ENCODE measurements around the gene MRM2.

The MRM2 gene

DNA sequence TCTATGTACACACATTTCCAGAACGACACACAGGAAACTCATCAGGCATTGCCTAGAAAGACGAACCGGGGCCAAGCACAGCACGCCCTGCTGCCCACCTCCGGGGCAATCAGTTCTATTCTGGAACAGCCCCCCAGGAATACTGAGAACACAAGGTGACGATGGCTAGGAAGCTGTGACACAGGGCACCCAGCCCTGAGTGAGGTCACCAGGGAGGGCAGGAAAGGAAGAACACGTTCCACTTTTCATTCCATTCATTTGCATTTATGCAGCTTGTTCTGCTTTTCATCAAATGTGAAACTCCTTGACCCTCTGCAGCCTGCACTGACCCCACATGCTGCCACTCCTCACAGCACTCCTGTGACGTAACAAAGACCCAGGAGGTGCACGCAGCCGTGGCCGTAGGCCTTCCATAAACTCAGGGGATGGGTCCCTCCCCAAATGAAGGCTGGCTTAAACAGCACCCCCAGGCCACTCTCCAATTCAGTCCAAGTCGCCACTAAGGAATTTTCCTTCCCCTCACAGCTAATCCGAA is 38.2 kb downstream of the MRM2 start:
- no peak for DNase-seq (ENCODE audit: low read depth)

DNA sequence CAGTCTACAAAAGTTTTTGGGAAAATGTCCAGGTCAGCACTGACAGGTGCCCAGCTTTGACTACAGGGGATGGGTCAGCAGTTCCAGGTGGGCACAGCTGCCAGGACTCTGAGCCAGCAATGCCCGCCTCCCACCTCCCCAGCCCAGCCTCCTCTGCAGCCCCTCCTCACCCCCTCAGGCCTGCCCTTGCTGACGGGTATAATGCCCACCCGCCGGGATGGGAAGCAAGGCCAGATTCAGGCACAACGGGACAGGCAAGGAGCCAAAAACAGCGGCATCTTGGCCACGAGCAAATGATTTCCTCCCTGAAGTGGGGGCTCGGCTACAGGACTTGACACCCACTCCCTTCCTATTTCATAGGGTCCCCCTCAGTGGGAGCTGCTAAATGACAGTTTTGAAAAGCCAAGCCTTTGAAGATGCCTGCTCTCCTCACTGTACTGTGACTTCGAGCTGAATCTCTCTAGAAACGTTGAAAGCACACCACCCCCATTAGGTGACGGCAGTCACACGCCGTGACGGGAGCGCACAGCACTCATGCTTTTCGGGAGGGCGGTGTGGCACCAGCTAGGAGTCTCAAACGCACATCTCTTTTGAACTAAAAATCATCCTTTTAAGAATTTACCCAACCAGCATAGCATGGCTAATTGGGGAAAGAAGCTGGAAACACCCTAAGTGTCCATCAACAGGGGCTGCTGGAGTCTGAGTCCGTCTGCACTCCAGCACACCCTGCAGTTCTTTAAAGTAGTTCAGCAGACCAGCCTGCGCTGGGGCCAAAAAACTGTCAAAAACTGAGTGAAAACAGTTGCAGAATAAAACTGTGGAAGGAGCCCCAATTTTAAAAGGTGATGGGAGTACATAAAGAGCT is 38.9 kb downstream of the MRM2 start:
- no peak for DNase-seq (ENCODE audit: low read depth)

DNA sequence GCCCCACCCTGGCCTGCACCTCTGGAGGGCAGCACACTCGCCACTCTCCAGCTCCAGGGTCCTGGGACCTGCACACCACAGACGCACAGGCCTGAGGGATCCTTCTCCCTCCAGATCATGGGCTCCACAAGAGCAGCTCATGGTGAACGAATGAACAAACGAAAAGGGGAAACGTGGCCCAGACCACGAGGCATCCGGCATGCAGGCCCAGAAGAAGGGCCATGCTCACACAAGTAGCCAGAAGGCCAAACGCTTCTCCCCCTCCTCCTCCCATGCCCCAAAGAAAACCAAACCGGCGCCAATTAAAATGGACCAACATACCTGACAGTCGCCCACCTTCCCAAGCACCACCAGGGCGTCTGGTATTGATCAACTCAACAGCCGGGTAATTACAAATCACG is 39.6 kb downstream of the MRM2 start:
- no peak for DNase-seq (ENCODE audit: low read depth)

DNA sequence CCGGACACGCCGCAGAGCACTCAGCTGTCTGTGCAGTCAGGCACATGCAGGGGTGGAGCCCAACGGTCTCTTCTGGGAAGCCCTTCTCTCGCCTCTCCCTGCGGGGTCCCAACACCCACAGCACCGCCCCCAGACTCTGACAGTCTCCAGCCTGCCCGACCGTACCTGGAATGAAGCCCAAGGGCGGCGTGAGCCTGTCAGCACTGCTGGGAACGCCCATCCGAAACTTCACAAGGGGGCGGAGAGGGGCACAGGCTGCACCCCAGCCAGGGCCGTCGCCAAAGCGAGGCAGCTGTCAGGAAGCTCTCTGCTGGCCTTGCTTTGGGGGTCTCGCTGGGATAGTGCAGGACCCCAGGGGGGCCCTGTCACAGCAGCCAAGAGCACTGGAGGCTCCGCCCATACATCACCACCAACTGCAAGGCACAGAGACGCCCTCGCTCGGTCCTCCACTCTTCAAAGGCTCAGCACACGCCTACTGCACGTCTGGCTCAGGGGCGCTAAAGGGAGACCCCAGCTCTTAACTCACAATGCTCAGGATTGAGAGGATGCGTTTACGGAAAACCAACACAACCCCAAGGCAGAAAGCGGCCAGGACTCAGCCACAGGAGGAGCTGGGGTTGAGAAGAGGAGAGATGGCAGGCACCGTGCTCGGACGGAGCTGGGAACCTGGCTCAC is 40.2 kb downstream of the MRM2 start:
- no peak for DNase-seq (ENCODE audit: low read depth)

DNA sequence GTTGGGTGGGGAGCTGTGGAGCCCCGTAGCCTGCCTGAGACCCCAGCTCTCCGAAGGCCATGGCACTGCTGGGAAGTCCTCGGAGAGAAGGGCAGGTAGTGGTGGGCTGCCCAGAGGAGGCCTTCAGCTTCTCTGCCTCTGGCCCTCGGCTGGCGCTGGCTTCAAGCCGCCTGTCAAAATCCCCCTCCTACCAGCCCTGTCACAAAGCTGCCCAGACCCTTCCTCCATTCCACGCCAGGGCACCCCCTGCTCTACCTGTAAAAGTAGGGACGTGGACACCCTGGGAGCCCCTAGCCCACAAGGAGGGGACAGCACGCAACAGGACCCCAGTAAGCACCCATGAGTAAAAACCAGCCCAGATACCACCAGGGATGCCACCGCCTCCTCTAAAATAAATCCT is 40.9 kb downstream of the MRM2 start:
- no peak for DNase-seq (ENCODE audit: low read depth)

DNA sequence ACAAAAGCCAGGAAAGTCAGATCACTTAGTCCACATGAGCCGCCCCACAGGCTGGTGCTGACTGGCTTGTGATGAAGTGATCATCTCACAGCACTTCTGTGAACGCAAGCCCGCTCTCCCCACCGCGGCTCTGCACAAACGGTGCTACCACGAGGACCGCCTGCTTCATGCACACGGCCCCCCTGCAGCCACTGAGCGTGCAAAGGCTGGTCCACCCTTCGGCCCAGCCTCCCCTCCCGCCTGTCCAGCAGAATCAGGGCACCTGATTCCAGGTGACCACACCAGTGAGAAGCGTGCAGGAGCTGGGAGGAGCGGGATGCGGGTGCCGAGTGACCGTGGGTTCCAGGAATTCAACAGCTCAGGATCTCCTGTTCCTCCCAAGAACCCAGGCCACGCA is 41.4 kb downstream of the MRM2 start:
- DNase-seq (ENCODE audit: low read depth): no peak

DNA sequence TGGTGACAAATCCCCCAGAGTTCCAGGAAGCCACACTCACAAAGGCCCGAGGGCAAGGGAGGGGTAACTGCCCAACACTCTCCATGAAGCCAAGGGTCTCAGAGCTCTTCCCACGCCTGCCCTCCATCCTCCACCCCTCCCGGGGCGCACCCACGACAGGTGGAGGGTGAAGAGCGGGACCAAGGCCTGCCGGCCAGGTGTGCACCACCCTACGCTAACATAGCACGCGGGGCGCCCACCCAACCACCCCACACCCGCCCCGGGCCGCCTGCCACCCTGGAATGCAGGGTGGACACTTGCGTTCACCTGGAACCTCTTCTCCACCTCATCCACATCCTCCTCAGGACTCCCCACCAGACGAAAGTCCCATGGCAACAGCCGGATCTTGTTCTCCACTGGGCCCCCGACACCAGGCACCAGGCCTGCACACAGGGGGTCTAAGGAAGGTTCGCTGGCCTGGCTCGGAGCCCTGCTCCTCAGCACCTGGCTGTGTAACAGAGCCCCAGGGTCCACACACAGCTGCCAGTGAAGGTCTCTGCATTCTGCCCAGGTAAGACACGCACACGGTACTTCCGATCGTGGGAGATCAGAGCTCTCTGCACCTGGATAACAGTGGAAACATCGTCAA is 41.9 kb downstream of the MRM2 start:
- DNase-seq (ENCODE audit: low read depth): no peak

DNA sequence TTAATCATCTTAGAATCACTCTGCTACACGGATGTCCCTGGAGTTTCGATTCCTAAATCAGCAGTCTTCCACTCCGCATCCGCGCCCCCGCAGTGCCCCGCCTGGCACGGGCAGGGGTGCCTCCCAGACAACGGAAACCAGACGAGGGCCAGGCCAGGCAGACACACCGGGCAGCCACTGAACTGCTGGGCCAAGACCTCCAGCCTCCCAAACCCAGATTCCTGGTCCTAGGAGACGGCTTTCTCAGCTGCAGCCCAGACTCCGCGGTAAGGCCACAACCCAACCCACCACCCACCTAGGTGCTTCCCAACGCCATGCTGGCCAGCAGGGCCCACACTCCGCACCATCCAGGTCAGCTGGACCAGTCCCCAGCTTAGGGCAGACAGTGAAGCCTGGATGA is 42.5 kb downstream of the MRM2 start:
- no peak for DNase-seq (ENCODE audit: low read depth)

DNA sequence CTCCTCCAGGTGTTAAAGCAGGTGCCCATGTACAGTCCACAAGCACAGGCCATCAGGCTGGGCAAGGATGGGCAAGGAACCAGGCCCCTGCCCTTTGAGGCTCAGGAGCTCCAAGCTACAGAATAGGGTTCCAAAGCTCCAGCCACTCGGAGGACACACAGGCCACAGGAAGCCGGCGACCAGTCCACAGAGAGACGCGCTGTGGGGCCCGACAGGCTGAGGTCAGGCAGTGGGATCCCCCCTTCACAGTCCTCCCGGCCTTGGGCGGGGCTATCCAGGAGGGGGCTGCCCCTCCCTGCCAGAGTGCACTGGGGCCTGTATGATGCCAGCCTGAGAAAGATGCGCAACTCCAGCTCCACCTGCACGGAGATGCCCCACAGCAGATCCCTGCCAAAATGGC is 43.2 kb downstream of the MRM2 start:
- DNase-seq (ENCODE audit: low read depth): no peak

DNA sequence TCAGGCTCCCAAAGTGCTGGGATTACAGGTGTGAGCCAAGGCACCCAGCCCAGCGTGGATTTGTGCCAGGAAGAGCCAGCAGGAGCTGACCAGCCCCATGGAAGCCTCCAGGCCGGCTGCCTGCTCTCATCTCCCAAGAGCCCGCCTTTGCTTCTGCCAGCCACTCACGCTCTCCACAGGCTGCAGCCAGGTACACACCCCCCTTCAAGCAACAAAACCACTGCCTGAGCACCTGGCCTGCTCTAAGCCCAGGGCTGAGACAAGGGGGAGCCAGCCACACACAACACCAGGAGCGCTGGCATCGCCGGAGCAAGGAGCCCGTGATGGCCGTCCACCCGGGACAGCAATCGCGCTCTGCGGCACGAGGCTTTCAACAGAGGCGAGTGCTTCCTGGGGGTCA is 43.8 kb downstream of the MRM2 start:
- no peak for DNase-seq (ENCODE audit: low read depth)

DNA sequence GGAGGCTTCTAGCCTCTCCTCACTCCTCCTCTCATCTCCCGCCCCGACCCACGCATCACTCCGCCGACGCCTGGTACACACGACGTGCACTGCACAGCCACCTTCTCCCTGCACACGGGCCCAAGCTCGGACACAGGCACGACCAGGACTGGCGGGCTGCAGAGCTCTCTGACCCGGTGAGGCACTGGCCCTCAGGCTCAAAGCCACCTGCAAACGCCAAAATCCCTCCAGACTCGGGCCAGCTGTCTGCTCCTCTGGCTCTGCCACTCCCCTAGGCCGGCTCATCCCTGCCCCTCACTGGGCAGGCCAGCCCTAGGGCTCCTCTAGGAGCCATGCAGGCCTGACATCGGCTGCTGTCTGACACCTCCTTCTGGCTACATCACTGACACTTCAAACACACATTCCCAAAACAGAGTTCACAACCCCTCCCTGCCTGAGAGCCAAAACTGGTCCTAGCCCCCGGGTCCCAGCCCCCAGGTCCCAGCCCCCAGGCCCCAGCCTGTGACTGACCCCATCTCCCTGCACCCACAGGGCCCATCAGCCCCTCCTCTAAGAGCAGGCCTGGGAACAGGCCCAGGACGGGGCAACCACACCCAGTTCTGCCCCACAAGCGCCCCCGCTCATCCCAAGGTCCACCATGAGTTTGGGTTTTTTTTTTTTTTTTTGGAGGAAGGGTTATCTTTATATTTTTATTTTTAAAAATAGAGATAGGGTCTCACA is 44.4 kb downstream of the MRM2 start:
- no peak for DNase-seq (ENCODE audit: low read depth)

DNA sequence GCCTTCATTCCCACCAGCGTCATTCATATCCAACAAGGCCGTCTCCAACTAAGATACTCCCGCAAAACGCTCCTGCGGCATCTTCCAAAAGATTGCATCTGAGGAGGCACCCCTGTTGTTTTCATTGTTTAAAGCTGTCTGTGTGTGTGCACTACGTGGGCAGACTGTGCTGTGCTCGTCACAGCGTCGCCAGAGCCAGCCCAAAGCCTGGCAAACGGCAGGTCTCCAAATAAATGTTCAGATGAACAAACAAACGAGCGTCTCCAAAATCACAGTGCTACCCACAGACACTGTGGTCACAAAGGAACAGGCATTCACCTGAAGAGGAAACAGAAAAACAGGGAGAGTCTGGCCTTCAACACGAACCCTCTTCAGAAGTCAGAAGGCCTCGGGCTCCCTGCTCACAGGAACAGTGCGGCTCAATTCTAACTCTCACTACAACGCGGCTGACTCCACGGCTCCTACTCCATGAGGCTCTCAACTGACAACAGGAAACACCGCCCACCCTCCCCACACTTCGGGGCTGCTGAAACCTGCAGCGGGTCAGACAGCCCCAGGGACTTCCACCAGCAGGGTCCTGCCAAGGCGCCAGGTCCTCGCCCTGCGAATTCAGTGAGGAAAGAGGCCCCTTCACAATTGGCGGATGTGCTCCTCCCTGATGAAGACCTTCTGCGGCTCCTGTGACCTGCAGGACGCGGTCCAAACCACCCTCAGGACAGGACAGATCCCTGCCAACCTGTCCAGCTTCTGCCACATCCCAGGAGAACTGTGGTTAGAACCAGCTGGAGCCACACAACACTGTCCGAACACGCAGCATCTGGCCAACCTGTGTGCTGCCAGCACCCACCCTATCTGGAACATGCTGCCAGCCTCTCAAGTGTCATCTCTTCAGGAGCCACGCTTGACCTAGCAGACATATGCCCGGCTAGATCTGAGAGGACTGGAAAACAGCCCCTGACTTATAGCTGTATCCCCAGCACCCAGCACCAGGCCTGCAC is 45.3 kb downstream of the MRM2 start:
- no peak for DNase-seq (ENCODE audit: low read depth)

DNA sequence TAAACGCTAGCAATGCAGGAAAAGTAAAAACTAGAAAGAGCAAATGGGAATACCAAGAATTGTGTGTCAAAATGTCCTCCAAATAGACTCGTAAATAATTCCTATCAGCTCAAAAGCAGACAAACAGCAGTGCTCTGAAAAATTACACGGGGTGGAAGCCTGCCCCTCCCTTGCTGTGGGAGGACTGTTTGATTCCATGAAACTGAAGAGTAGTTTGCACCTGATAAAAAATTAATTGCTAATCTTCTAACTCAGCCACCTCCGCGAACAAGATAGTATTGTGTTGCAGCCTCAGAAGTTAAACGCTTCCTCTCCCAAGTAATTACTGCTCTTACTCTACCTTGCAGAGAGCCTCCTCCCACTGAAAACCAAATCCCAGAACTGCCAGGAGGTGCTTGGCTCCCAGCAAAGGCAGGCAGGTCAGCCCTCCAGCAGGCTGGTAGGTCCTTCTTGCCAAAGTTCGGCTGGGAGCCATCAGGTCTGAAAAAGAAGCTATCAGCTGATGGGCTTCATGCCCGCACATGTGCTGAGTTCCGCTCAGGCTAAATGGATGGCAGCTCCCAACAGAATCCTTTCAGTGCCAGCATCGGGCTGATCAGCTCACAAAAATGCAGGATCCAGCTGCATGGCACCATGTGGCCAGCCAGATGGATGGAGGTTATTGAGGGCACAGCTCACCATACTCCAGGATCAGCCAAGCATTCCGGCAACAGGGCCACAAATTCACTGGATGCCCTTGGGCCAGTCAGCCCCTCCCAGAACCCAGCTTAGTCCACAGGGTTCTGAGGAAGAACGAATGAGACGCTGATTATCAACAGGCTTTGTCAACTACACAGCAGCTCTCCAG is 46.4 kb downstream of the MRM2 start:
- DNase-seq (ENCODE audit: low read depth): no peak

DNA sequence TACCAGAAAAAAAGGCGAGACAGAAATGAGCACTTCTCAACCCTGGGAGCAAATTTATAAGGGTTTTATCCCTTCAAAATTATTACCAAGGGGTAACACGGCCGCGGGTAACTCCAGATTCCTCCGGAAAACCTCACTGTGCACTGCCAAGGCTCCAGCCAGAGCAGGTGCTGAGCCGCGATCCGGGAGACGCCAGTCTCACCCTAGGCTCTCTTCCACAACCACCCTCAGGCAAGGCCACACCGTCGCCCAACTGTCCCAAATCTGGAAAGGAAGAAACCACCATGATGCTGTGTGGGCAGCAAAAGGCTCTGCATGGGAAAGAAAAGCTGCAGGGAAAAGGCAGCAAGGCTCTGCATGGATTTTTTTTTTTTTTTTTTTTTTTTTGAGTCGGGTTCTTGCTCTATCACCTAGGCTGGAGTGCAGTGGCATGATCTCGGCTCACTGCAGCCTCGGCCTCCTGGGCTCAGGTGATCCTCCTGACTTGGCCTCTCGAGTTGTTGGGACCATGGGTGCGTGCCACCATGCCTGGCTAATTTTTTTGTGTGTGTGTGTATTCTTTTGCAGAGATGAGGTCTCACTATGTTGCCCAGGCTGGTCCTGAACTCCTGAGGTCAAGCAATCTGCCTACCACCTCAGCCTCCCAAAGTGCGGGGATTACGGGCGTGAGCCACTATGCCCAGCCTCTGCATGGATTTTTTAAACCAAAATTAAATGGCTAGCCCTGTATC is 48.3 kb downstream of the MRM2 start:
- DNase-seq (ENCODE audit: low read depth): no peak

DNA sequence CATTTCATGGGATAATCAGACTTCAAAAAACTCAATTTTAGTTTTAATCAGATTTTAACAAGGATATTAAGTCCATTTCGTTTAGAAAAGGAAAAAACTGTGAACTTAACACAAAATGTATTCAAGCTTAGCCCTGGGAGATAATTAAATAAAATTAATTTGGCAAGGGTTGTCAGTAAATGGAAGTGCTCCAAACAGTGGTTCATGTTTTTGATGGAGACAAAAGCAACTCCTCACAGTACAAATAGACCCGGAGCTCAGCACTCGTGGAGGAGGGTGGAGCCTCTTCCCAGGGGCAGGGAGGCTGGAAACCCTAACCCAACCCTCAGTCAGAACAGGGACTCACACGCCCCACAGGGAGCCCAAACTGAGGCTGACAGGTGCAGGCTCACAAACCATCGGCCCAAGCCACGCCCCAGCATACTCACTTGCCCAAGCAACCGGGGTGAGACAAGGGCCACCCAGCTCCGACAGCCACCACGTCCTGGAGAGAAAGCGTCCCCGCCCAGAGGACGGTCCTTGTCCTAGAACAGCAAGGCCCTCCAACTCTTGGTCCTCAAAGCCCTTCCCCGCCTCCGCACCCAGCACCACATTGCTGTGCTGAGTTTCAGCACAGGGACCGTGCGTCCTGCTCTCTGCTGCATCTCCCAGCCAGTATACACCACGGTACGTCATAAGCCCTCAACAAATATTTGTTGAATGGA is 49.0 kb downstream of the MRM2 start:
- DNase-seq (ENCODE audit: low read depth): no peak

DNA sequence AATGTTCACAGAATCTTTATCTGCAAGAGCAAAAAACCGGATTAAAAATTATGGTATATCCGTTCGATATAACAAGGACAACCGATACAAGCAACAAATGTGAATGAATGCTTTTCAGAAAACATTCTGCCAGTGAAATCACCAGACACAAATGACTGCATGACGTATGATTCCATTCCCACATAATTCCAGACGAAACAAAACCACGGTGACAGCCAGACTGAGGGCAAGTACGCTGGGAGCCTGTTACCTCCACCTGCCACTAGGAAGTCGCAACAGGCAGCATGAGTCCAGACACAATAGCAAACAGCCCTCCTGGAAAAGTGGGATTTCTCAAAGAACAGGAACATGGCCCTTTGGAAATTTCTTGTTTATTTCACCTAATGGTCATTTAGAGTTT is 51.0 kb downstream of the MRM2 start:
- no peak for DNase-seq (ENCODE audit: low read depth)

DNA sequence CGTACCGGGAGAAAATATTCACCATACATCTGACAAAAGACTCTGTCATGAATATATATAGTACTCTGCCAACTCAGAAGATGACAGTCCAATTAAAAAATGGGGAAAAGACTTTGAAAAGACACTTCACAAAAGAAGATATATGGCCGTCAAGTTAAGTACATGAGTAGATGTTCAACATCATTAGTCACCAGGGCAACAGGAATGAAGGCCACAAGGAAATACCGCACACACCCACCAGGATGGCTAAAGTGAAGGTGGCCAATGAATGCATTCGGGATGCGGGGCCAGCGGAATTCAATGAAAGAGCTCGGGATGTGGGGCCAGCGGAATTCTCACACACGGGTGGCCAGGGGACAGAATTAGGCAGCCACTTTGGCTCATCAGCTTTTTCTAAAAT is 51.5 kb downstream of the MRM2 start:
- no peak for DNase-seq (ENCODE audit: low read depth)

DNA sequence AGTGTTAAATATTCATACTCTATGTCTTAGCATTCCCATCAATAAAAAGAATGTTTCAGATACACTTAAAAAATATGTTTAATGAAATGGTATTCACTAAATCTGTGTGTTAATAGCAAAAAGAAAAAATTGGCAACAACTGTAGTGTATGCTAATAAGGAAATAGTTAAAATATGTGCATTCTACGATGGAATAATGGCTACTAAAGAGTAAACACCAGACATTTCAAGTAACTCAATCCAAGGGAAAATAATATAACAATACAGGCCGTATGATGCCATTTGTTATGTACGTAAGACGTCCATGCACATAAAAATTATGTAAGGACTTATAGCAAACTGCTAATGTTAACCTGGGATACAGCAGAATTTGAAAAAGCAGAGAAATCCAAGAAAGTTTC is 55.8 kb downstream of the MRM2 start:
- no peak for DNase-seq (ENCODE audit: low read depth)

DNA sequence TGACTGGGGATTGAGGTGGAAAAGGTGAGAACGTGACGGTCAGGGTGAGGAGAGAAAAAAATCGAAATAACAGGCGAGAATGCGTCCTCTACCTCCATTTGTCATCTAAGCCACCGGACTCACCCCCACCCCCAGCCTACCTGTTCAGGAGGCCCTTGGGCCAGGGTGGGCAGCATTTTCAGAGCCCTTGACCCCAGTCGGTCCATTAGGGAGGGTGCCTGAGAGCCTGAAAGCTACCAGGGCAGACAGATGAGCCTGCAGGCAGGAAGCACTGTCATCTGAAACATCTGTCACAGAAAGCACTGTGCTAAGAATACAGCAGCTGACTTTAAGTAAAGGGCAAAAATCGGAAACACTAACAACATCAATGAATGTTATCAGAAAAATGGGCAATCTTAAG is 56.3 kb downstream of the MRM2 start:
- no peak for DNase-seq (ENCODE audit: low read depth)

All from stimulated activated CD8-positive, alpha-beta memory T cell treated with anti-CD3 and anti-CD28 coated beads, Interleukin-12 subunit alpha, Interleukin-12 subunit beta, amount 100 ng/mL, for 1 hour (primary cell).